NCI-H748 (cell line): Measurements from ENCODE around the gene ADIPOQ.
"Not testable (repeated sequence)": the region's sequence is repeated elsewhere in the genome, so short reads cannot be mapped to it uniquely, and the experiment has no call there.

ENCODE experiments used
- DNase-seq: peaks from one replicate; lab custom pipeline; 2025; ENCODE audit not compliant: unreplicated experiment; lab: John Stamatoyannopoulos, UW

ADIPOQ gene

DNA sequence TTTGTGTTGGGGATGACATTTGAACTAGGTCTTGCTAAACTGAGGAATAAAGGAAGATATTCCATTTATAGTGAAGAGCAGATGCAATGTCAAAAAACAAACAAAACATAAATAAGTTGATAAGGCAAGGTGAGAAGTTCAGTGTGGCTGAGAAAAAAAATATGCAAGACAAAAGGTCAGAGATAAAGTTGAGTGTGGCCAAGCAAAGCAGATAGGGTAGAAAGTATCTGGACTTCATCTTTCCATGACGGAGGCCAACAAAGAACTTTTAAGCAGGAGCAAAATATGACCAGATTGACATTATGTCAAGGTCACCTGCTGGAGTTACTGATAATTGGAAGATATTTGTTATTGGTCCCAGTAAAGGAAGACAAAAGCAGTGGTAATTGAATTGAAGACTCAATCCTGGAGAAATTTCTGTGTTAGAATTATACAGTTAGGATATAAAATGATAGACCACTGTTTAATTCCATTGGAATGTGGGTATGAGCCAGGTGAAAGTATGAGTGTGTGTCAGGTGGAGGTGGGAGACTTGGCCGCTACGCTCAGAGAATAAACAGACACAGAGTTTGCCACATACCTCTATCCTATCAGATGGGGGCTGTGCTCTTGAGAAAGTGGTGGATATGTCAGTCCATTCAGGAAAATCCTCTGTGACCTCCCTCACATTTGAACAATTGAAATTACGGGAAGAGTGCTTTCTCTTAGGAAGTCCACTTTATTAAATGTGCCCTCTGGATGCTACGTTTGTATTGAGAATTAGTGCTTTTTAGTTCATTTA is 28.1 kb downstream of the ADIPOQ start:
- DNase-seq = no peak

DNA sequence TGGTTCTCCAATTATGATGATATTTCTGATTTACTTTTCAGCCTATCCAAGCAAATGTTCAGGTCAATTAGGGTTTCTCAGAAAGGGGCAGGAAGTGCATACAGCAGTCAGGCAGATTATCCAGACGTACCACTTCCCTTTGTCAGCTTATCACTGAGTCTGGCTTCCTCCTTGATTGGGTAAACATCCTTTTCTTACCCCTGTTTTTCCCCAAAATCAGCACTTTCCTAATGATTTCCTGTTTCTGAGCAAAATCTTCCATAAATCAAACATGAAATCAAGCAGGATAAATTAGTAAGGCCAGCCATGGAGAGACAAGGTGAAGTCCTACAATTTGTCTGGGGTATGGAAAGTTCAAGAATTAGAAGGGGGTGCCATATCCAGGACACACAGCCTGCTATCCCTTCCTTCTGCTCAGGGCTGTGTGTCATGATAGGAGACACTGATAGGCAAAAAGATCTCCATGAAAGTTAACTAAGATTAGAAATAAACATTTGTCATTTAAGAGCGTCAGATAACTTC is 29.0 kb downstream of the ADIPOQ start:
- no peak for DNase-seq

DNA sequence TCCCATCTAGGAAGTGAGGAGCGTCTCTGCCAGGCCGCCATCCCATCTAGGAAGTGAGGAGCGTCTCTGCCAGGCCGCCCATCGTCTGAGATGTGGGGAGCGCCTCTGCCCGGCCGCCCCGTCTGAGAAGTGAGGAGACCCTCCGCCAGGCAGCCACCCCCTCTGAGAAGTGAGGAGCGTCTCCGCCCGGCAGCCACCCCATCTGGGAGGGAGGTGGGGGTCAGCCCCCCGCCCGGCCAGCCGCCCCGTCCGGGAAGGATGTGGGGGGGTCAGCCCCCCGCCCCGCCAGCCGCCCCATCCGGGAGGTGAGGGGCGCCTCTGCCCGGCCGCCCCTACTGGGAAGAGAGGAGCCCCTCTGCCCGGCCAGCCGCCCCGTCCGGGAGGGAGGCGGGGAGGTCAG is 31.3 kb downstream of the ADIPOQ start:
- not testable (repeated sequence) for DNase-seq

DNA sequence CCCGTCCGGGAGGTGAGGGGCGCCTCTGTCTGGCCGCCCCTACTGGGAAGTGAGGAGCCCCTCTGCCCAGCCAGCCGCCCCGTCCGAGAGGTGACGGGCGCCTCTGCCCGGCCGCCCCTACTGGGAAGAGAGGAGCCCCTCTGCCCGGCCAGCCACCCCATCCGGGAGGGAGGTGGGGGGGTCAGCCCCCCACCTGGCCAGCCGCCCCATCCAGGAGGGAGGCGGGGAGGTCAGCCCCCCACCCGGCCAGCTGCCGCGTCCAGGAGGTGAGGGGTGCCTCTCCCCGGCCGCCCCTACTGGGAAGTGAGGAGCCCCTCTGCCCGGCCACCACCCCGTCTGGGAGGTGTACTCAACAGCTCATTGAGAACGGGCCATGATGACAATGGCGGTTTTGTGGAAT is 31.7 kb downstream of the ADIPOQ start:
- not testable (repeated sequence) for DNase-seq

DNA sequence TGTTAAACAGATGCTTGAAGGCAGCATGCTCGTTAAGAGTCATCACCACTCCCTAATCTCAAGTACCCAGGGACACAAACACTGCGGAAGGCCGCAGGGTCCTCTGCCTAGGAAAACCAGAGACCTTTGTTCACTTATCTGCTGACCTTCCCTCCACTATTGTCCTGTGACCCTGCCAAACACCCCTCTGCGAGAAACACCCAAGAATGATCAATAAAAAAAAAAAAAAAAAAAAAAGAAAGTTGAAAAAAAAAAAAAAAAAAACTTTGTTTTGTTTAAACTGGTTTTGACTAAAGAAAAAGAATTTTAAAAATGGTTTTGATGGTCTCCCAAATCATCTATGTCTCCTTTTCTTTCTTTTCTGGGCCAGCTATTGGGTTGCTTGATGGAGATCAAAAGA is 32.3 kb downstream of the ADIPOQ start:
- not testable (repeated sequence) for DNase-seq

DNA sequence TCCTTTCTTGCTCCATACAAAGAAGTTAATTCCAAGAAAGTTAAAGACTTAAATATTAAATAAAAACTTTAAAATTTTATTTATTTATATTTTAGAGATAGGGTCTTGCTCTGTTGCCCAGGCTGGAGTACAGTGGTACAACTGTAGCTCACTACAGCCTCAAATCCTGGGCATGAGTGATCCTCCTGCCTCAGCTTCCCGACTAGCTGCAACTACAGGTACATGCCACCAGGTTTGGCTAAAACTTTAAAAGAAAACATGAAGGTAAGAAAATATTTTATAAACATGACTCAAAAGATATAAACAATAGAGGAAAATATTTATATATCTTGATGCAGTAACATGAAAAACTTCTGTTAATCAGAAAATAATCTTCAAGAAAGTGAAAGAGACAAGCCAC is 33.2 kb downstream of the ADIPOQ start:
- no peak for DNase-seq

DNA sequence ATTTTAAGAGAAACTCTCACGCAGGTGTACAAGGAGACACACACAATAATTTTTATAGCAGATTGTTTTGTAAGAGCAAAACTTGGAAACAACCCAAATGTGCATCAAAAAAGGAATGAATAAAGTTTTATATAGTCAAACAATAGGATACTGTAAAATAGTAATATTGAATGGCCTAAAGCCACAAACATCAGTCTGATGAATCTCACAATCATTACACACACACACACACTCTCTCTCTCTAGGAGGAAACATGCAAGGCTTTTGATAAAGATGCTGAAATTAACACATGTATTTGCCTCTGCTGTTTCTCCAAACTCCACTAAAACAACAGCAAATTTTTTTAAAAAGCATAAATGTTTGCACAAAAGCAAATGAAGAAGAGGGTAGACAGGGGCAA is 37.3 kb downstream of the ADIPOQ start:
- no peak for DNase-seq

DNA sequence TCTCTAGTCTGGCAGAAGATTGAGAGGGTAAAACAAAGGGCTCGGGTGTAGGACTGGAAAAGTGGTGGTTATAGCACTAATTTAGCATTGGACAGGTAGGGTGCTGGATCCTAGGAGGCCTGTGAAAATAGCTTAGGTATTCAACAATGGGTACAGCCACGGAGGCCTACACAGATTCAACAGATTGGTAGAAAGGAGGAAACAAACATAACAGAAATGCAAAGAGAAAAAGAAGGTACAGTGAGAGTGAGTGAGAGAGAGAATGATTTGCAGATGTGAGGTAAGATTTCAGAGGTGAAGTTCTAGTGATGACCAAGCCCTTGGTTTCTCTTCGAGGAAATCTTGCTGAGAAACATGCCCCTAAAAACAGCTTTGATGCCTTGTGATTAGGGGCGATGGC is 37.9 kb downstream of the ADIPOQ start:
- no peak for DNase-seq

DNA sequence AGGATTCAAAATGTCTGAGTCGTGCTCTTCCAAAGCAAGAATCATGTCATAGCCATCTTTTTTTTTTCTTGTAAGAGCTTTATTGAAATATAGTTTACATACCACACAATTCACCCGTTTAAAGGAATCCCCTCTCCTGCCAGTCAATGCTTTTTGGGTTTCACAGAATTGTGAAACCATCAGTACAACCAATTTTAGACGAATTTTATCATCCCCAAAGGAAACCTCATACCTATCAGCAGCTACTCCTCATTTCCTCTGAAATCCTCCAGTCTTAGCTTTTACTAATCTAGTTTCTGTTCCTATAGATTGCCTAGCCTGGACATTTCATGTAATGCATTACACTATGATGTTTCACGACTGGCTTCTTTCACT is 39.6 kb downstream of the ADIPOQ start:
- DNase-seq = no peak

DNA sequence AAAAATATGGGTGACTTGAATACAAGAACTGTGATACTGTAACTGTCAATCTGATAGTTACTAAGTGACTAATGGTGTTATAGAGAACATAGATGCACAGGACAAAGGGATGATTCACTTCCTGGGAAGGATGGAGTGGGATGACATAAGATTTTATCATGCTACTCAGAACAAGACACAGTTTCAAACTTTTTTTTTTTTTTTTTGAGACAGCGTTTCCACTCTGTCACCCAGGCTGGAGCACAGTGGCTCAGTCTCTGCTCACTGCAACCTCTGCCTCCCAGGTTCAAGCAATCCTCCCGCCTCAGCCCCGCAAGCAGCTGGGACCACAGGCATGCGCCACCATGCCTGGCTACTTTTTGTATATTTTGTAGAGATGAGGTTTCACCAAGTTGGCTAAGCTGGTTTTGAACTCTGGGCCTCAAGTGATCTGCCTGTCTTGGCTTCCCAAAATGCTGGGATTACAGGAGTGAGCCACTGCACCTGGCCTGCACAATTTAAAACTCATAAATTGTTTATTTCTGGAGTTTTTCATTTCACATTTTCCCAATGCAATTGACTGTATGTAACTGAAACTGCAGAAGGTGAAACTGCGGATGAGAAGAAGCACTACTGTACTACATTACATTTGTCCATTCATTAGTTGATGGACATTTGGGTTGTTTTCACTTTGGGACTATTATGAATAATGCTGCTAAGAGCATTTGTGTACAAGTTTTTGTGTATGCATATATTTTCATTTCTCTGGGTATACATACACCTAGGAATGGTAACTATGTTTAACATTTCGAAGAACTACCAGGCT is 40.6 kb downstream of the ADIPOQ start:
- DNase-seq = no peak

DNA sequence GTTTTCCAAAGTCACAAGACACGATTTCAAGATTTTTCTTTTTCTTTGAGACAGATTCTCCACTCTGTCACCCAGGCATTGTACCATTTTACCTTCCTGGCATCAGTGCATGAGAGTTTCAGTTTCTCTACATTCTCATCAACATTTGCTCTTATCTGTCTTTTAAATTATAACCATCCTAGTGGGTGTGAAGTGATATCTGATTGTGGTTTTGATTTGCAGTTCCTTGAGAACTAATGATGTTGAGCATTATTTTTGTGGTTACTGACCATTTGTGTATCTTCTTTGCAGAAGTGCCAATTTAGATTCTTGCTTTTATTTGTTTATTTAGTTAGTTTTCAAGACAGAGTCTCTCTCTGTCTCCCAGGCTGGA is 41.2 kb downstream of the ADIPOQ start:
- DNase-seq = no peak

DNA sequence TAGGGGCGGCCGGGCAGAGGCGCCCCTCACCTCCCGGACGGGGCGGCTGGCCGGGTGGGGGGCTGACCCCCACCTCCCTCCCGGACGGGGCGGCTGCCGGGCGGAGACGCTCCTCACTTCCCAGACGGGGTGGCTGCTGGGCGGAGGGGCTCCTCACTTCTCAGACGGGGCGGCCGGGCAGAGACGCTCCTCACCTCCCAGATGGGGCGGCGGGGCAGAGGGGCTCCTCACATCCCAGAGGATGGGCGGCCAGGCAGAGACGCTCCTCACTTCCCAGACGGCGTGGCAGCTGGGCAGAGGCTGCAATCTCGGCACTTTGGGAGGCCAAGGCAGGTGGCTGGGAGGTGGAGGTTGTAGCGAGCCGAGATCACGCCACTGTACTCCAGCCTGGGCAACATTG is 42.4 kb downstream of the ADIPOQ start:
- DNase-seq = not testable (repeated sequence)

DNA sequence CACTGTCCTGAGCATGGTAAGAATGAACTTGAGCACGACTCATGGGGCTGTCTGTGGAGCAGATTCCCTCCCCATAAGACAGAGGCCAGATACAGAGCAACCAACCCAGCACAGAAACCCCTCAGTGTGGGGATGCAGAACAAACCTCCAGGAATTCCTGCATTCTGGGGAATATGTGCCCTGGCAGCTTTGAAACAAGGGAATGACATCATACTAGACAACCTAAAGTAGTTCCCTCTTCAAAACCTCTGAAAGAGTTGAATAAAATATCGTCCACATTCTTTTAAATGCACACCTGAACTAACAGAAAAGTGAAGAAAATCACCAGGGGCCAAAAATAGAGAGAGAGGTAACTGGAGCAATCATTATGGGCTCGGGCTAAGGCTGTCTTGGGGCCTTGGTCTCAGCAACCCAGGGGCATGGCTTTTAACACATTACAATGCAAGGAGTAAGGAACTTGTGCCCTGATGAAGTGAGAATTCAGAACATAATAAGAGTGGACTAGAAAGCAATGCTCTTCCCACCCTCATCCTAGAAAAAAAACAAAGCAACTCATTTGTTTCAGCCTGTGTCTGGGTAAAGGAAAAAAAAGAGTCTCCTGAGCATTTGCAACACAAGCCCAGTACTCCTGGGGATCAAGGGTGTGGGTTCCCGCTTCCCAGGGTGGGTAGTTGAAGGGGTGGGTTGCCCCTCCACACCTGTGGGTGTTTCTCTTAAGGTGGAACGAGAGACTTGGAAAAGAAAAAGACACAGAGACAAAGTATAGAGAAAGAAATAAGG is 43.9 kb downstream of the ADIPOQ start:
- DNase-seq = no peak

DNA sequence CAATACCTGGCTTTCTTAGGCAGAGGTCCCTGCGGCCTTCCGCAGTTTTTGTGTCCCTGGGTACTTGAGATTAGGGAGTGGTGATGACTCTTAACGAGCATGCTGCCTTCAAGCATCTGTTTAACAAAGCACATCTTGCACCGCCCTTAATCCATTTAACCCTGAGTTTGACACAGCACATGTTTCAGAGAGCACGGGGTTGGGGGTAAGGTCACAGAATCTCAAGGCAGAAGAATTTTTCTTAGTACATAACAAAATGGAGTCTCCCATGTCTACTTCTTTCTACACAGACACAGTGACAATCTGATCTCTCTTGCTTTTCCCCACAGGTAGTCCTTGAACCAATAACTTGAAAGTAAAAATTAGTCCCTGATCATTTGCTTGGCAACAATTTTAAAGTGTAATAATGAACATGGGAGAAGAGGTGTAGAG is 45.0 kb downstream of the ADIPOQ start:
- DNase-seq = not testable (repeated sequence)

DNA sequence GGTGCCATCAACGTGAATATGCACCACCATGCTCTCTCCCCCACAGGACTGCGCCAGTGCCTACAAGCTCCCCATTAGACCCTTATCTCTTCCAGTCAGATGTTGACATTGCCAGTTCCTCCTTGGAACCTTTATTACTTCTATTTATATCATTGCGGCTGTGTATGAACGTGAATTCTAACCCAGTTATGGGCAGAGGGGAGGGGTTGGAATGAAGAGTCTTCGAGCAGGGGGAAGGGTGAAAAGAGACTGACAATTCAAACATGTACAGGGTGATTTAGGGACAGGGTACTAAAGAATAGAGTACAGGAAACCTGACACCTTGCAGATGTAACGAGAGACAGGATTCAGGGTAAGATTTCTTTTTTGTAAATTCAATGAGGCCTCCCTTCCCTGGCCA is 46.1 kb downstream of the ADIPOQ start:
- DNase-seq = no peak

DNA sequence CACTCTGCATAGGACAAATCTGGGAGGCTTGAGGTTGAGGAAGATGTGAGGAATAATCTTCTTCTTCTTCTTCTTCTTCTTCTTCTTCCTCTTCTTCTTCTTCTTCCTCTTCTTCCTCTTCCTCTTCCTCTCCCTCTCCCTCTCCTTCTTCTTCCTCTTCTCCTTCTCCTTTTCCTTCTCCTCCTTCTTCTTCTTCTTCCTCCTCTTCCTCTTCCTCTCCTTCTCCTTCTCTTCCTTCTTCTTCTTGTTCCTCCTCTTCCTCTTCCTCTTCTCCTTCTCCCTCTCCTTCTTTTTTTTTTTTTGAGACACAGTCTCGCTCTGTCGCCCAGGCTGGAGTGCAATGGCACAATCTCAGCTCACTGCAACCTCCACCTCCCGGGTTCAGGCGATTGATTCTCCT is 47.2 kb downstream of the ADIPOQ start:
- not testable (repeated sequence) for DNase-seq

DNA sequence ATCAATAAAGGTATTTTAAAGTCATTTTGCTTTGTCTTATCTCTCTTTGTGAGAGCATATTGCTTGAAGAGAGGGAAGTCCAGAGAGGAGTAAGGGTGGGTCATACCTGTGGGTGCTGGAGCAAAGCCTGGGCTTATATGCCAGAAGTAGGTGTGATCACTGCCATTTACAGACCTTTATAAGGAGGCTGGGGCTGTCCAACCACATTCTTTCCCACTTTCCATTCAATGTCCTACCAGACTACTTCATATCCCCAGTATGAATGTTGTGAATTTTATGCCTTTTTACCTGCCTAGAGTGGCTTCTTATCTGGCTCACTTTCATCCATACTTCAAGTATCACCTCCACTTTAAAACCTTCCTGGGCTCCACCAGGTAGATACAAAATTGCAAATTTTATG is 48.4 kb downstream of the ADIPOQ start:
- no peak for DNase-seq

DNA sequence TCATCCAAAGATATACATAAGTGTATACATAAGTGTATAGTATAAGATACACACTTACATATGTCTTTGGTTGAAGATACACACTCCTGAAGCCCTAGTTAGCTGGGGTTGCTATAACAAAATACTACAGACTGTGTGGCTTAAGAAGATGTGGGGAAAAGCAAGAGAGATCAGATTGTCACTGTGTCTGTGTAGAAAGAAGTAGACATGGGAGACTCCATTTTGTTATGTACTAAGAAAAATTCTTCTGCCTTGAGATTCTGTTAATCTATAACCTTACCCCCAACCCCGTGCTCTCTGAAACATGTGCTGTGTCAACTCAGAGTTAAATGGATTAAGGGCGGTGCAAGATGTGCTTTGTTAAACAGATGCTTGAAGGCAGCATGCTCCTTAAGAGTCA is 50.6 kb downstream of the ADIPOQ start:
- DNase-seq = not testable (repeated sequence)

DNA sequence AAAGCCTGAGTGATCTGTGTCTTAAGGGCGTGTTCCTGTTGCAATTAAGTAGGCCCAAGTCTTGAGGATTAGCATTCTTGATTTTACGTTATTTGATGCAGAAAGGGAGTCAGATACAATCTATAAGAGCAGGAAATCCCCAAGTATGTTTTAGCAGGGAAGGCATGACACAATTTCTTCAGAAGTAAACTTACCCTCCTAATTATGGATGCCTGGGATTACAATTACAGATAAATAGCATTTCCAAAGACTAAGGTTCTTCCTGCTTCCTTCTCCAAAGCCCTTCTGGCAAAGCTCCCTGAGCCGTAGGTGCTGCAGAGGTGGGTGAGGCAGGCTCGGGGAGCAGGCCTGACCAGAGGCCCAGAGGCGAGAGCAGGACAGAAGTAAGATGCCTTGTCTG is 52.9 kb downstream of the ADIPOQ start:
- no peak for DNase-seq

DNA sequence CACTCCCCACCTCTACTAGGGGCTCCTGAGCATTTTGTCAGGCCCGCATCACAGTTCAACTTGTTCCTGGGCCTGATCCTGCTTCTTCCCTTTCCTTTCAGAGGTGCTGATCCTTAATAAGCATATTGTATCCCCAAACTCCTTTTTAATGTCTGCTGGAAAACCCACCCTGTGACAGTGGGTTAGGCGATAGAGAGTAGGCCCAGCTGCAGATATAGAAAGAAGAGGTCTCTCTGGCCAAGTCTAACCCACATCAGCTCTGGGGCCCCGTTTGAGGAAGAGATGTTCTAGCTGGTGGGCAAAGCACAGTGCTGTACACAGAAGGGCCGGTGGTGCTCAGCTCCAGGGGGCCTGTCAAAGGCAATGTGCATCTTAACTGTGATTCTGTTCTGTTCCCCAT is 53.5 kb downstream of the ADIPOQ start:
- no peak for DNase-seq

DNA sequence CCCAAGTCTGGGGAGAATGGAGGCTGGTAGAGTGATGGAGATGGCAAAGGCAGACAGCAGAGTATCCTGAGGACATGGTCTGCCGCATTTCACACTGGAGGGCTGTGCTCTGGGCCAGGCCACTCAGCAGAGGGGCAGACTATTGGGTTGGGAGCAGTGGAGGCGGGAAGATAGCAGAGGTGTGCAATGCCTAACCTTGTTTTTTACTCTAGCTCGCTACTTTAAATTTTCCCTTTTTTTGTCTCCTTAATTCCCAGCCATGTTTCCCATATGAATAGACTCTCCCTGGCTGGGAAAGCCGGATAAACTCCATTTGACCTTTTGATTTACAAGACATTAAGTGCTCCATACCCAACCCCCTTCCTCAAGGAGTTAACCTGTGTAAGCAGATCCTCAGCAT is 54.4 kb downstream of the ADIPOQ start:
- no peak for DNase-seq
